ENCODE measurements around the gene FSTL4.

FSTL4 gene

GRCh38 chr5:133321833-133322420 lies 290.4 kb downstream of the FSTL4 start:
- no peak for DNase-seq (ENCODE audit: low read depth in 2 of 2)

- DNase-seq (ENCODE audit: low read depth in 2 of 2) = no peak
Observed at GRCh38 chr5:133321286-133321832, 291.0 kb downstream of the FSTL4 start.

- no peak for DNase-seq (ENCODE audit: low read depth in 2 of 2)
Observed at GRCh38 chr5:133319905-133320520, 292.3 kb downstream of the FSTL4 start.

GRCh38 chr5:133319244-133319643 lies 293.1 kb downstream of the FSTL4 start:
- no peak for DNase-seq (ENCODE audit: low read depth in 2 of 2)

- no peak for DNase-seq (ENCODE audit: low read depth in 2 of 2)
Observed at GRCh38 chr5:133317558-133317957, 294.8 kb downstream of the FSTL4 start.

- DNase-seq (ENCODE audit: low read depth in 2 of 2) = no peak
Observed at GRCh38 chr5:133316346-133317343, 295.7 kb downstream of the FSTL4 start.

GRCh38 chr5:133314086-133314485 lies 298.3 kb downstream of the FSTL4 start:
- no peak for DNase-seq (ENCODE audit: low read depth in 2 of 2)

- DNase-seq (ENCODE audit: low read depth in 2 of 2) = no peak
Observed at GRCh38 chr5:133311176-133311575, 301.2 kb downstream of the FSTL4 start.

- DNase-seq (ENCODE audit: low read depth in 2 of 2) = no peak
Observed at GRCh38 chr5:133309984-133310621, 302.2 kb downstream of the FSTL4 start.

GRCh38 chr5:133309166-133309795 lies 303.1 kb downstream of the FSTL4 start:
- DNase-seq (ENCODE audit: low read depth in 2 of 2) = no peak

- DNase-seq (ENCODE audit: low read depth in 2 of 2) = no peak
Observed at GRCh38 chr5:133307275-133307674, 305.1 kb downstream of the FSTL4 start.

GRCh38 chr5:133304707-133305216 lies 307.6 kb downstream of the FSTL4 start:
- no peak for DNase-seq (ENCODE audit: low read depth in 2 of 2)

- no peak for DNase-seq (ENCODE audit: low read depth in 2 of 2)
Observed at GRCh38 chr5:133304178-133304577, 308.2 kb downstream of the FSTL4 start.

- no peak for DNase-seq (ENCODE audit: low read depth in 2 of 2)
Observed at GRCh38 chr5:133303298-133303697, 309.0 kb downstream of the FSTL4 start.

- DNase-seq (ENCODE audit: low read depth in 2 of 2) = no peak
Observed at GRCh38 chr5:133299728-133300127, 312.6 kb downstream of the FSTL4 start.

GRCh38 chr5:133299021-133299420 lies 313.3 kb downstream of the FSTL4 start:
- DNase-seq (ENCODE audit: low read depth in 2 of 2) = no peak

- no peak for DNase-seq (ENCODE audit: low read depth in 2 of 2)
Observed at GRCh38 chr5:133298447-133298846, 313.9 kb downstream of the FSTL4 start.

- no peak for DNase-seq (ENCODE audit: low read depth in 2 of 2)
Observed at GRCh38 chr5:133297293-133297692, 315.0 kb downstream of the FSTL4 start.

GRCh38 chr5:133296624-133297023 lies 315.7 kb downstream of the FSTL4 start:
- no peak for DNase-seq (ENCODE audit: low read depth in 2 of 2)

- DNase-seq (ENCODE audit: low read depth in 2 of 2) = no peak
Observed at GRCh38 chr5:133295520-133295919, 316.8 kb downstream of the FSTL4 start.

- no peak for DNase-seq (ENCODE audit: low read depth in 2 of 2)
Observed at GRCh38 chr5:133294380-133294779, 318.0 kb downstream of the FSTL4 start.
